ENCODE data around the gene GRIP1.

Gene GRIP1

GRCh38 chr12:66678338-66679275, at the start of gene GRIP1:
Gene GRIP1 (minus strand): TSS chr12:66679076. CDS start chr12:66678904, 172 bp downstream.
- intact Hi-C loops (cut with micrococcal nuclease): no loop called here
- Mint-ChIP-seq H3K9me3 (no peaks in the 10 kb centered on the region), H3K36me3 (ENCODE audit: low read depth) (no peaks in the 10 kb centered on the region), H3K27me3 (peaks cover 5% of the 10 kb centered on the region), H3K4me3 (no peak within 1 kb of the TSS), H3K4me1 (ENCODE audit: low read depth) (peaks cover 12% of the 10 kb centered on the region), H3K27ac (no peak within 1 kb of the TSS)

- H3K4me1 Mint-ChIP-seq (ENCODE audit: low read depth): no peaks in the 10 kb centered on the region
- H3K27ac Mint-ChIP-seq: no peak overlapping the region
- no peaks in the 10 kb centered on the region for H3K27me3 Mint-ChIP-seq
- intact Hi-C loops (cut with micrococcal nuclease): no loop called here
- H3K4me3 Mint-ChIP-seq: no peak overlapping the region
- no peaks in the 10 kb centered on the region for H3K9me3 Mint-ChIP-seq
- H3K36me3 Mint-ChIP-seq (ENCODE audit: low read depth): no peaks in the 10 kb centered on the region
These were observed 47.7 kb upstream of the GRIP1 start for GRCh38 chr12:66726556-66726955.

- Mint-ChIP-seq H3K27me3 (no peaks in the 10 kb centered on the region), H3K27ac (no peak overlapping the region), H3K36me3 (ENCODE audit: low read depth) (no peaks in the 10 kb centered on the region), H3K4me3 (no peak overlapping the region), H3K9me3 (no peaks in the 10 kb centered on the region), H3K4me1 (ENCODE audit: low read depth) (no peaks in the 10 kb centered on the region)
- intact Hi-C loops (cut with micrococcal nuclease): no loop called here
These were observed 46.2 kb upstream of the GRIP1 start for GRCh38 chr12:66725031-66725430.

GRCh38 chr12:66724616-66725015, 45.7 kb upstream of the GRIP1 start:
- Mint-ChIP-seq H3K4me1 (ENCODE audit: low read depth) (no peaks in the 10 kb centered on the region), H3K27me3 (no peaks in the 10 kb centered on the region), H3K27ac (no peak overlapping the region), H3K9me3 (no peaks in the 10 kb centered on the region), H3K4me3 (no peak overlapping the region), H3K36me3 (ENCODE audit: low read depth) (no peaks in the 10 kb centered on the region)
- intact Hi-C loops (cut with micrococcal nuclease): no loop called here

GRCh38 chr12:66724026-66724425, 45.1 kb upstream of the GRIP1 start:
- H3K9me3 Mint-ChIP-seq: no peaks in the 10 kb centered on the region
- no peaks in the 10 kb centered on the region for H3K36me3 Mint-ChIP-seq (ENCODE audit: low read depth)
- intact Hi-C loops (cut with micrococcal nuclease): no loop called here
- H3K27me3 Mint-ChIP-seq: no peaks in the 10 kb centered on the region
- H3K4me3 Mint-ChIP-seq: no peak overlapping the region
- H3K4me1 Mint-ChIP-seq (ENCODE audit: low read depth): no peaks in the 10 kb centered on the region
- H3K27ac Mint-ChIP-seq: no peak overlapping the region

- intact Hi-C loops (cut with micrococcal nuclease): loop anchor here (10.0 kb wide), 1 partner anchor 305 kb away; no protein-coding TSS in a partner anchor
These were observed 41.0 kb upstream of the GRIP1 start for GRCh38 chr12:66719862-66720261.

GRCh38 chr12:66717036-66717673, 38.3 kb upstream of the GRIP1 start:
- H3K9me3 Mint-ChIP-seq: no peaks in the 10 kb centered on the region
- H3K36me3 Mint-ChIP-seq (ENCODE audit: low read depth): no peaks in the 10 kb centered on the region
- intact Hi-C loops (cut with micrococcal nuclease): loop anchor here (10.0 kb wide), 1 partner anchor 302 kb away; no protein-coding TSS in a partner anchor
- no peak overlapping the region for H3K27ac Mint-ChIP-seq
- H3K4me1 Mint-ChIP-seq (ENCODE audit: low read depth): no peaks in the 10 kb centered on the region
- no peaks in the 10 kb centered on the region for H3K27me3 Mint-ChIP-seq
- no peak overlapping the region for H3K4me3 Mint-ChIP-seq

More at GRCh38 chr12:66719862-66720261, 41.0 kb upstream of the GRIP1 start:
- Mint-ChIP-seq H3K27me3 (no peaks in the 10 kb centered on the region), H3K9me3 (no peaks in the 10 kb centered on the region), H3K36me3 (ENCODE audit: low read depth) (no peaks in the 10 kb centered on the region), H3K4me1 (ENCODE audit: low read depth) (no peaks in the 10 kb centered on the region), H3K27ac (no peak overlapping the region), H3K4me3 (no peak overlapping the region)

GRCh38 chr12:66716522-66716921, 37.6 kb upstream of the GRIP1 start:
- no peaks in the 10 kb centered on the region for H3K36me3 Mint-ChIP-seq (ENCODE audit: low read depth)
- no peaks in the 10 kb centered on the region for H3K27me3 Mint-ChIP-seq
- intact Hi-C loops (cut with micrococcal nuclease): loop anchor here (10.0 kb wide), 1 partner anchor 302 kb away; no protein-coding TSS in a partner anchor
- no peaks in the 10 kb centered on the region for H3K4me1 Mint-ChIP-seq (ENCODE audit: low read depth)
- no peak overlapping the region for H3K27ac Mint-ChIP-seq
- H3K4me3 Mint-ChIP-seq: no peak overlapping the region
- H3K9me3 Mint-ChIP-seq: no peaks in the 10 kb centered on the region

- H3K4me3 Mint-ChIP-seq: no peak overlapping the region
- H3K27me3 Mint-ChIP-seq: no peaks in the 10 kb centered on the region
- intact Hi-C loops (cut with micrococcal nuclease): loop anchor here (10.0 kb wide), 1 partner anchor 300 kb away; no protein-coding TSS in a partner anchor
- H3K36me3 Mint-ChIP-seq (ENCODE audit: low read depth): no peaks in the 10 kb centered on the region
- H3K9me3 Mint-ChIP-seq: no peaks in the 10 kb centered on the region
- H3K27ac Mint-ChIP-seq: no peak overlapping the region
- no peaks in the 10 kb centered on the region for H3K4me1 Mint-ChIP-seq (ENCODE audit: low read depth)
These were observed 35.8 kb upstream of the GRIP1 start for GRCh38 chr12:66714709-66715108.

- intact Hi-C loops (cut with micrococcal nuclease): loop anchor here (10.0 kb wide), 1 partner anchor 299 kb away; no protein-coding TSS in a partner anchor
- no peak overlapping the region for H3K27ac Mint-ChIP-seq
- no peaks in the 10 kb centered on the region for H3K27me3 Mint-ChIP-seq
- H3K4me3 Mint-ChIP-seq: no peak overlapping the region
- no peaks in the 10 kb centered on the region for H3K4me1 Mint-ChIP-seq (ENCODE audit: low read depth)
- no peaks in the 10 kb centered on the region for H3K36me3 Mint-ChIP-seq (ENCODE audit: low read depth)
- H3K9me3 Mint-ChIP-seq: no peaks in the 10 kb centered on the region
These were observed 35.1 kb upstream of the GRIP1 start for GRCh38 chr12:66713984-66714383.

- Mint-ChIP-seq H3K27me3 (no peaks in the 10 kb centered on the region), H3K4me3 (no peak overlapping the region), H3K27ac (no peak overlapping the region), H3K36me3 (ENCODE audit: low read depth) (no peaks in the 10 kb centered on the region), H3K9me3 (no peaks in the 10 kb centered on the region), H3K4me1 (ENCODE audit: low read depth) (no peaks in the 10 kb centered on the region)
- intact Hi-C loops (cut with micrococcal nuclease): loop anchor here (10.0 kb wide), 1 partner anchor 295 kb away; no protein-coding TSS in a partner anchor
These were observed 31.0 kb upstream of the GRIP1 start for GRCh38 chr12:66709893-66710292.

- Mint-ChIP-seq H3K27me3 (no peaks in the 10 kb centered on the region), H3K36me3 (ENCODE audit: low read depth) (no peaks in the 10 kb centered on the region), H3K4me1 (ENCODE audit: low read depth) (no peaks in the 10 kb centered on the region), H3K27ac (no peak overlapping the region), H3K4me3 (no peak overlapping the region), H3K9me3 (no peaks in the 10 kb centered on the region)
- intact Hi-C loops (cut with micrococcal nuclease): no loop called here
These were observed 30.5 kb upstream of the GRIP1 start for GRCh38 chr12:66709457-66709773.

- Mint-ChIP-seq H3K9me3 (no peaks in the 10 kb centered on the region), H3K36me3 (ENCODE audit: low read depth) (no peaks in the 10 kb centered on the region), H3K4me1 (ENCODE audit: low read depth) (no peaks in the 10 kb centered on the region), H3K4me3 (no peak overlapping the region), H3K27ac (no peak overlapping the region), H3K27me3 (no peaks in the 10 kb centered on the region)
- intact Hi-C loops (cut with micrococcal nuclease): no loop called here
These were observed 30.0 kb upstream of the GRIP1 start for GRCh38 chr12:66708704-66709456.

Data from dendritic cell treated with granulocyte-macrophage colony-stimulating factor and Interleukin-4, amounts not matched to agents 40 ng/mL and 50 ng/mL, for 4 days (primary cell).